Suprapubic skin (tissue), 4 donors: ENCODE measurements around the gene ROS1.

Source experiments
- EP300 ChIP-seq: sonication (generic); formaldehyde crosslinking; IDR thresholded peaks from one replicate; pipeline ENCODE4 v1.6.1; 2017; ENCODE audit warnings: antibody characterized with exemption
- POLR2A ChIP-seq, 2 donors: fragments of 450-650 bp; IDR thresholded peaks; one replicate each; pipeline ENCODE4 v1.6.1; 2017; ENCODE audit warnings: antibody characterized with exemption in 2 of 2, mild to moderate bottlenecking in 2 of 2, moderate library complexity in 2 of 2
- POLR2AphosphoS5 ChIP-seq, 3 donors: sonication (generic); formaldehyde crosslinking; IDR thresholded peaks; one replicate each; pipeline ENCODE4 v1.6.1; 2017; ENCODE audit warnings: antibody characterized with exemption in 3 of 3
- TF ChIP-seq, protein P1 (sequence below), 2 donors: fragments of 200-600 bp in 1 of 2; fragments of 450-650 bp in 1 of 2; sonication (generic) in 1 of 2; IDR thresholded peaks; one replicate each; pipeline ENCODE4 v1.5.1; 2016 to 2019; ENCODE audit warnings: antibody characterized with exemption in 2 of 2, mild to moderate bottlenecking in 1 of 2, moderate library complexity in 1 of 2

DNA sequence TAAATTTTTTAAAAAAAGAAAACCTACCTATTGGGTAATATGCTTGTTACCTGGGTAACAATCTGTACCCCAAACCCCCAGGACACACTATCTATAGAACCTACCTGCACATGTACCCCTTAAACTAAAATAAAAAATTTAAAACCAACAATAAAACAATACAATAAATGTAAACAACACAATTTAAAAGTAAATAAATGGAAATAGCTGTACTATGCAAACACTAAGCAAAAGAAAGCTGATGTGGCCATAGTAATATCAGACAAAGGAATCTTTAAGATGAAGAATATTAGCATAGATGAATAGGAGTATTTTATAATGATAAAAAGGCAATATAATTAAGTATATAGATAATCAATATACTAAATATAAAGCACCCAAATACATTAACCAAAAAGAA lies 50.3 kb downstream of the ROS1 start:
- TF ChIP-seq, protein P1, sequence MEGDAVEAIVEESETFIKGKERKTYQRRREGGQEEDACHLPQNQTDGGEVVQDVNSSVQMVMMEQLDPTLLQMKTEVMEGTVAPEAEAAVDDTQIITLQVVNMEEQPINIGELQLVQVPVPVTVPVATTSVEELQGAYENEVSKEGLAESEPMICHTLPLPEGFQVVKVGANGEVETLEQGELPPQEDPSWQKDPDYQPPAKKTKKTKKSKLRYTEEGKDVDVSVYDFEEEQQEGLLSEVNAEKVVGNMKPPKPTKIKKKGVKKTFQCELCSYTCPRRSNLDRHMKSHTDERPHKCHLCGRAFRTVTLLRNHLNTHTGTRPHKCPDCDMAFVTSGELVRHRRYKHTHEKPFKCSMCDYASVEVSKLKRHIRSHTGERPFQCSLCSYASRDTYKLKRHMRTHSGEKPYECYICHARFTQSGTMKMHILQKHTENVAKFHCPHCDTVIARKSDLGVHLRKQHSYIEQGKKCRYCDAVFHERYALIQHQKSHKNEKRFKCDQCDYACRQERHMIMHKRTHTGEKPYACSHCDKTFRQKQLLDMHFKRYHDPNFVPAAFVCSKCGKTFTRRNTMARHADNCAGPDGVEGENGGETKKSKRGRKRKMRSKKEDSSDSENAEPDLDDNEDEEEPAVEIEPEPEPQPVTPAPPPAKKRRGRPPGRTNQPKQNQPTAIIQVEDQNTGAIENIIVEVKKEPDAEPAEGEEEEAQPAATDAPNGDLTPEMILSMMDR (IDR thresholded peaks at IDR 0.05): no peak
- TF ChIP-seq POLR2AphosphoS5 (IDR thresholded peaks at IDR 0.05): no peak
- no peak for TF ChIP-seq POLR2A (IDR thresholded peaks at IDR 0.05)
- no peak for TF ChIP-seq EP300
